Cardiac fibroblast (primary cell): ENCODE measurements around the gene HBS1L.
A peak's percentile ranks its signal among the peaks of the same experiment; 100 is the strongest.

Experiments
- DNase-seq, 2 donors: peaks; one replicate each; pipeline versions ENCODE4 v3.0.0 to v3.0.0-alpha.2; 2010; ENCODE audit warnings: low read depth in 2 of 2
- H3K4me3 ChIP-seq, 2 donors: replicated peaks in 1 of 2; 1 replicate in 1 of 2; 2 replicates in 1 of 2; pipeline ENCODE4 v1.5.1; 2011; ENCODE audit warnings: low read depth in 2 of 2, low read length in 2 of 2, mild to moderate bottlenecking in 2 of 2, moderate library complexity in 1 of 2
- CTCF ChIP-seq: IDR thresholded peaks from one replicate; pipeline ENCODE4 v1.5.1; 2011; ENCODE audit warnings: low read depth, mild to moderate bottlenecking, low read length, inconsistent platforms

Gene HBS1L

DNA sequence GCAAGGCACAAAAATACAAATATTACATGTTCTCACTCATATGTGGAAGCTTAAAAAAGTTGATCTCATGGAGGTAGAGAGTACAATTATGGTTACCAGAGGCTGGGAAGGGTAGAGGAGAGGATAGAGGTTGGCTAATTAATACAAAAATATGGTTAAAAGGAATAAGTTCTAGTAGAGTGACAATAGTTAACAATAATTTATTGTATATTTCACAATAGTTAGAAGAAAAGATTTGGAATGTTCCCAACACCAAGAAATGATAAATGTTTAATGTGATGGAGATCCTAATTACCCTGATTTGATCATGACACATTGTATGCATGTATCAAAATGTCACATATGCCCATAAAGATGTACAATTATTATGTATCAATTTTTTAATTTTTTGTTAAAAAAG is 106.5 kb downstream of the HBS1L start:
- H3K4me3 ChIP-seq: no peak overlapping the region
- TF ChIP-seq CTCF: no peak
- DNase-seq: no peak

DNA sequence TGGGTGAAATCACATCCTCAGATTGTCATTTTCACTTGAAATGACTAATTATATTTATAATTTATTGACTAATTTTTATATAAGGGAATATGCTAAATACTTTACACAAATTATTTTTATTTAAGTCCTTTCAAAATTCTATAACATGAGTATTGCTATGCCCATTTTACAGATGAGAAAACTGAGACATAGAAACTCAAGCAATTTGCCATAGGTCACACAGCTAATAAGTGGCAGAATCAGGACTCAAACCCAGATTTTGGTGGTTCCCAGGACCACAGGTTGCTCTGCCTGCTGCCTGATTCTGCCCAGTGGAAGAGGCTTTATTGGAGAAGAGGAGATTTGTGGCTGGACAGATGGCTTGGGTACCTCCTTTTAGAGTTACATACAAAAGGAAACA is 109.6 kb downstream of the HBS1L start:
- no peak overlapping the region for H3K4me3 ChIP-seq
- no peak for DNase-seq
- no peak for TF ChIP-seq CTCF

DNA sequence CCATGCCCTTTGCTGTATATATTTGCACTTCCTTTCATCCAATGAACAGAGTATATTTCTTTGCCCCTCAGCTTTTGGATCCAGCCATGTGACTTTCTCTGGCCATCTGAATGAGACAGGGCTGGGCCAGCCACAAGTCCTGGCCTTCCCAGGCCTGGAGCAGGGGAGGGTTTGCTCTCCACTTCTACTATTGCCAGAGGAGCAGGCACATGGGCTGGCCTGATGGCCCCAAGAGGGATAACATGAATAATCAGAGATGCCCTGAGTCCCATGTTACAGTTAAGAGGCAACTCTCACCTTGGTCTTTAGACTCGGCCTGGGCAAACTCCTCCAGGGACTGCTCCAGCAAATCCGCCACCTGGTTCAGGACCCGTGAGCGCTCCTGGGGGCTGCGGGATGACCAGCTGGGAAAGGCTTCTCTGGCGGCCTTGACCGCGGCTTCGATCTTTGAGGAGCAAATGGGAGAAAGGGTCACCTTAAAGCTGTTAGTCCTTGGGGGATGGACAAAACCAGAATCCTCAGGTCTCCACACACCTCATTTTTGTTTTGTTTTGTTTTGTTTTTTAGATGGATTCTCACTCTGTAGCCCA is 111.0 kb downstream of the HBS1L start:
- TF ChIP-seq CTCF: no peak
- DNase-seq: no peak
- H3K4me3 ChIP-seq: no peak overlapping the region

GRCh38 chr6:134938896-134939295 is 115.7 kb downstream of the HBS1L start:
- TF ChIP-seq CTCF: no peak
- H3K4me3 ChIP-seq: no peak overlapping the region
- peak in 1 of 2 donors; percentile 22 for DNase-seq

DNA sequence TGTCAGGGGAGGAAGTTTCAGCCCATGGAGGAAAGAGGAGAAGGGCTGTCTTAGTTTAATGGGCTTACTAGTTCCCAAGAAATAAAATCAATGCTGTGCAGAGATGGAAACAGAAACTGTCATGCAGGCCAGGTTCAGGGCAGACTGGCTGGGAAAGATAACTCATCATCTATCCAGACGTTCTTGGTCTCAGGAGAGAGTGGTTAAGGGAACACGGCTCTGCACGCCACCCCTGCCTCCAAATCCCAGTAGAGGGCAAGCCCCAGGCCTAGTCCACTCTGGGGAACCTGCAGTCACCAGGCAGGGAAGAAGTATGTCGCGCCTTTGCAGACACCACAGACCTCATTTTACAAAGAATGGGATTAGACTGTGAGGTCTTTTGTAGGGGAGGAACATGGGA is 117.2 kb downstream of the HBS1L start:
- TF ChIP-seq CTCF: no peak
- DNase-seq: peak in 1 of 2 donors; percentile 15
- H3K4me3 ChIP-seq: no peak overlapping the region

DNA sequence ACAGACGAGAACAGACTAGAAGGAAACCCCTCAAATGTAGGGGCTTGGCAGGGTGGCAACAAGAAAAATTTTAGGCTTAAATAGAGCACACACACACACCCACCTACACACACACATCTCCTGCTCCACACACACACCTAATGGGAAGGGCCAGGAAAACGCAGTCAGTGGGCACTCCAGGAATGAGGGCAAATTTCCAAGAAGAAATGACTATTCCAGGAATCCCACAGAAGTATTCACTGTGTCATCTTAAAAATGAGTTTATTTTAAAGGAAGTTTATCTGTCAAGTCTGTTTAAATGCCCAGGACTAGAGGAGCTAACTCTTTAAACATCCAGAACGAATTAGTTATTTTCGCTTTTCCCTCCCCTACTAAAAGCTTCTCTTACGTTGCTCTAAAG is 117.7 kb downstream of the HBS1L start:
- no peak overlapping the region for H3K4me3 ChIP-seq
- DNase-seq: peak; percentile 36 to 72
- TF ChIP-seq CTCF: no peak

- no peak for DNase-seq
- TF ChIP-seq CTCF: no peak
- no peak overlapping the region for H3K4me3 ChIP-seq
These were observed 118.1 kb downstream of the HBS1L start for GRCh38 chr6:134936476-134936875.
